HEK293 (cell line): ENCODE measurements around the gene PLEKHM2.
A peak's percentile ranks its signal among the peaks of the same experiment; 100 is the strongest.

Experiments
- CTCF ChIA-PET: fragments of 350-600 bp; formaldehyde crosslinking; extraction: SDS; loops from one replicate; lab custom pipeline; 2021; ENCODE audit warnings: antibody characterized with exemption; lab: Yijun Ruan, JAX
- POLR2A ChIA-PET: fragments of 300-600 bp; formaldehyde crosslinking; extraction: SDS; loops from one replicate; lab custom pipeline; 2020; ENCODE audit warnings: antibody characterized with exemption, inconsistent platforms; lab: Yijun Ruan, JAX
- H3K27ac ChIP-seq: fragments of 200-500 bp; sonication (Bioruptor generic); 2 replicates; pipeline ENCODE4 v1.5.1; 2014; ENCODE audit warnings: low read depth, low read length, control low read depth, inconsistent platforms; ENCODE audit errors: extremely low read depth
- H3K36me3 ChIP-seq, 2 experiments: fragments of 200-500 bp in 1 of 2; sonication (Bioruptor generic) in 1 of 2; 1 replicate in 1 of 2; 2 replicates in 1 of 2; pipeline ENCODE4 v1.5.1; 2014 to 2017; ENCODE audit warnings: inconsistent platforms in 2 of 2, low read length in 2 of 2; ENCODE audit not compliant: control insufficient read depth in 2 of 2, insufficient read depth in 1 of 2
- H3K4me1 ChIP-seq: fragments of 200-500 bp; sonication (Bioruptor generic); 2 replicates; pipeline ENCODE4 v1.5.1; 2014; ENCODE audit warnings: mild to moderate bottlenecking, low read length, inconsistent platforms; ENCODE audit not compliant: control insufficient read depth, insufficient read depth
- H3K4me3 ChIP-seq: 2 replicates; pipeline ENCODE4 v1.5.1; 2011; ENCODE audit warnings: low read depth, mild to moderate bottlenecking, control low read depth, low read length, moderate library complexity
- H3K9me3 ChIP-seq: fragments of 200-500 bp; sonication (Bioruptor generic); 2 replicates; pipeline ENCODE4 v1.5.1; 2014; ENCODE audit warnings: low read depth, low read length, inconsistent platforms; ENCODE audit not compliant: control insufficient read depth, insufficient read depth
- BCL11A ChIP-seq: fragments of 450-650 bp; formaldehyde crosslinking; IDR thresholded peaks from 2 replicates; pipeline ENCODE4 v1.5.1; 2016; ENCODE audit warnings: low read depth, missing biosample characterization, missing genetic modification characterization
- GLI2 ChIP-seq: fragments of 450-650 bp; formaldehyde crosslinking; IDR thresholded peaks from 2 replicates; pipeline ENCODE4; 2017; ENCODE audit warnings: missing biosample characterization, missing genetic modification characterization, low read depth, borderline replicate concordance
- GLIS1 ChIP-seq: fragments of 450-650 bp; formaldehyde crosslinking; IDR thresholded peaks from 2 replicates; pipeline ENCODE4 v1.5.1; 2016; ENCODE audit warnings: missing biosample characterization, missing genetic modification characterization
- KLF1 ChIP-seq: fragments of 450-650 bp; formaldehyde crosslinking; IDR thresholded peaks from 2 replicates; pipeline ENCODE4 v1.5.1; 2016; ENCODE audit warnings: missing biosample characterization, missing genetic modification characterization
- ZBTB17 ChIP-seq: fragments of 450-650 bp; formaldehyde crosslinking; IDR thresholded peaks from 2 replicates; pipeline ENCODE4 v1.5.1; 2016; ENCODE audit warnings: missing biosample characterization, missing genetic modification characterization
- ZBTB21 ChIP-seq: fragments of 450-650 bp; formaldehyde crosslinking; IDR thresholded peaks from 2 replicates; pipeline ENCODE4 v1.5.1; 2017; ENCODE audit warnings: missing biosample characterization, missing genetic modification characterization
- ZNF211 ChIP-seq: fragments of 450-650 bp; formaldehyde crosslinking; IDR thresholded peaks from 2 replicates; pipeline ENCODE4 v1.5.1; 2016; ENCODE audit warnings: low read depth, missing biosample characterization, missing genetic modification characterization
- ZNF239 ChIP-seq: fragments of 450-650 bp; formaldehyde crosslinking; IDR thresholded peaks from 2 replicates; pipeline ENCODE4 v1.5.1; 2016; ENCODE audit warnings: missing biosample characterization, missing genetic modification characterization
- ZNF548 ChIP-seq: fragments of 450-650 bp; formaldehyde crosslinking; IDR thresholded peaks from 2 replicates; pipeline ENCODE4 v1.5.1; 2016; ENCODE audit warnings: missing biosample characterization, missing genetic modification characterization
- ZNF560 ChIP-seq: fragments of 450-650 bp; formaldehyde crosslinking; IDR thresholded peaks from 2 replicates; pipeline ENCODE4 v1.5.1; 2017; ENCODE audit warnings: missing biosample characterization, missing genetic modification characterization, borderline replicate concordance
- ZNF561 ChIP-seq: fragments of 450-650 bp; IDR thresholded peaks from 2 replicates; pipeline ENCODE4 v1.5.1; 2018; ENCODE audit warnings: missing biosample characterization, missing genetic modification characterization, borderline replicate concordance
- ZNF600 ChIP-seq: fragments of 450-650 bp; formaldehyde crosslinking; IDR thresholded peaks from 2 replicates; pipeline ENCODE4 v1.5.1; 2016; ENCODE audit warnings: missing biosample characterization, missing genetic modification characterization
- ZNF623 ChIP-seq: fragments of 450-650 bp; formaldehyde crosslinking; IDR thresholded peaks from 2 replicates; pipeline ENCODE4 v1.5.1; 2016; ENCODE audit warnings: missing biosample characterization, missing genetic modification characterization
- ZNF629 ChIP-seq: fragments of 450-650 bp; formaldehyde crosslinking; IDR thresholded peaks from 2 replicates; pipeline ENCODE4 v1.5.1; 2017; ENCODE audit warnings: missing biosample characterization, missing genetic modification characterization
- ZNF707 ChIP-seq: fragments of 450-650 bp; formaldehyde crosslinking; IDR thresholded peaks from 2 replicates; pipeline ENCODE4 v1.5.1; 2016; ENCODE audit warnings: missing biosample characterization, missing genetic modification characterization
- ZNF76 ChIP-seq: fragments of 450-650 bp; formaldehyde crosslinking; IDR thresholded peaks from 2 replicates; pipeline ENCODE4; 2016; ENCODE audit warnings: low read depth, missing biosample characterization, missing genetic modification characterization, borderline replicate concordance
- TF ChIP-seq, protein P1 (sequence below): fragments of 450-650 bp; formaldehyde crosslinking; IDR thresholded peaks from 2 replicates; pipeline ENCODE4 v1.5.1; 2017; ENCODE audit warnings: missing biosample characterization, missing genetic modification characterization
- TF ChIP-seq, protein P2 (sequence below): fragments of 450-650 bp; formaldehyde crosslinking; IDR thresholded peaks from 2 replicates; pipeline ENCODE4 v1.5.1; 2016; ENCODE audit warnings: missing biosample characterization, missing genetic modification characterization
- TF ChIP-seq, protein P3 (sequence below): fragments of 450-650 bp; formaldehyde crosslinking; IDR thresholded peaks from 2 replicates; pipeline ENCODE4 v1.5.1; 2016; ENCODE audit warnings: missing biosample characterization, missing genetic modification characterization
- TF ChIP-seq, protein P4 (sequence below): fragments of 450-650 bp; formaldehyde crosslinking; IDR thresholded peaks from 2 replicates; pipeline ENCODE4 v1.5.1; 2016; ENCODE audit warnings: missing biosample characterization, missing genetic modification characterization, low read depth

The PLEKHM2 gene

DNA sequence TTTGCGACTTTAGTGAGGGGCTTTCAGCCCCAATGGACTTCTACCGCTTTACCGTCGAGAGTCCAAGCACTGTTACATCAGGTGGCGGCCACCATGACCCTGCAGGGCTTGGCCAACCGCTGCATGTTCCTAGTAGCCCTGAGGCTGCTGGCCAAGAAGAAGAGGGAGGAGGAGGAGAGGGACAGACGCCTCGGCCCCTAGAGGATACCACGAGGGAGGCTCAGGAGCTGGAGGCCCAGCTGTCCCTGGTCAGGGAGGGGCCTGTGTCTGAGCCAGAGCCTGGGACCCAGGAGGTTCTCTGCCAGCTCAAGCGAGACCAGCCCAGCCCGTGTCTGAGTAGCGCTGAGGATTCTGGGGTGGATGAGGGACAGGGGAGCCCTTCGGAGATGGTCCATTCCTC, 43.3 kb downstream of the PLEKHM2 start (continued):
- TF ChIP-seq ZNF211 (tag by site-specific recombination) (no peak), ZNF707 (tag by site-specific recombination) (no peak), ZNF561 (tag by site-specific recombination) (no peak), ZNF560 (no peak), ZNF76 (tag by site-specific recombination) (no peak), KLF1 (tag by site-specific recombination) (no peak)
- TF ChIP-seq, protein P1, sequence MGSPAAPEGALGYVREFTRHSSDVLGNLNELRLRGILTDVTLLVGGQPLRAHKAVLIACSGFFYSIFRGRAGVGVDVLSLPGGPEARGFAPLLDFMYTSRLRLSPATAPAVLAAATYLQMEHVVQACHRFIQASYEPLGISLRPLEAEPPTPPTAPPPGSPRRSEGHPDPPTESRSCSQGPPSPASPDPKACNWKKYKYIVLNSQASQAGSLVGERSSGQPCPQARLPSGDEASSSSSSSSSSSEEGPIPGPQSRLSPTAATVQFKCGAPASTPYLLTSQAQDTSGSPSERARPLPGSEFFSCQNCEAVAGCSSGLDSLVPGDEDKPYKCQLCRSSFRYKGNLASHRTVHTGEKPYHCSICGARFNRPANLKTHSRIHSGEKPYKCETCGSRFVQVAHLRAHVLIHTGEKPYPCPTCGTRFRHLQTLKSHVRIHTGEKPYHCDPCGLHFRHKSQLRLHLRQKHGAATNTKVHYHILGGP (tag by site-specific recombination): no peak

DNA sequence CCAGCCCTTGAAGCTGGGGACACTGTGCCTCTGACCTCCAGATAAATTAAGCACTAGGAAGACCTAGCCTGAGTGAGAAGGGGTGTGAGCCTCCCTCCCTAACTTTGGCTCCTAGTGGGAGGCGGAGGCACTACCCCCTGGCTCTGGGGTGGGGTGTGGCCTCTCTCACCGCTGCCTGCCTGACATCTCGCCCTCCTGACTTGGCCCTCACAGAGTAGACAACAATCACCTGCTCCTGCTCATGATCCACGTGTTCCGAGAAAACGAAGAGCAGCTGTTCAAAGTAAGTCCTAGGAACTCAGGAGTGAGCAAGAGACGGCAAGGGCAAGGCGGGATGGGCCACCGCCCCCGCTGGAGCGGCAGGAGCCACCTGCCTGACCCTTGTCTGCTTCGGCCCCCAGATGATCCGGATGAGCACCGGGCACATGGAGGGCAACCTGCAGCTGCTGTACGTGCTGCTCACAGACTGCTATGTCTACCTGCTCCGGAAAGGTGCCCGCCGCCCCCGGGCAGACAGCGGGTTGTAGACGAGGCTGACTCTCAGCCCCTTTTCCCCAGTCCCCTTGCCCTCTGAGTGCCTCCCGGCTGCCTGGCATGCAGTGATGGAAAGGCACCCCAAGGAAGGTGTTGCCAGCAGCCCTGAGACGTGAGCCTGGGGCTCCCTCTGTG, 43.9 kb downstream of the PLEKHM2 start:
- peaks cover 0 to 91% of the 10 kb centered on the region in 2 experiments; a peak in 1 of 3 replicates for H3K36me3 ChIP-seq
- H3K4me1 ChIP-seq: no peaks in the 10 kb centered on the region
- H3K27ac ChIP-seq: no peak overlapping the region
- no peak for TF ChIP-seq ZNF239 (tag by site-specific recombination)
- TF ChIP-seq, protein P1 (tag by site-specific recombination): no peak
- no peak for TF ChIP-seq ZNF707 (tag by site-specific recombination)
- TF ChIP-seq BCL11A: no peak
- no peak for TF ChIP-seq ZBTB17 (tag by site-specific recombination)
- peak; percentile 37; the same call in 1 of the 2 replicates for TF ChIP-seq GLIS1
- TF ChIP-seq GLI2 (tag by site-specific recombination): no peak
- TF ChIP-seq, protein P2, sequence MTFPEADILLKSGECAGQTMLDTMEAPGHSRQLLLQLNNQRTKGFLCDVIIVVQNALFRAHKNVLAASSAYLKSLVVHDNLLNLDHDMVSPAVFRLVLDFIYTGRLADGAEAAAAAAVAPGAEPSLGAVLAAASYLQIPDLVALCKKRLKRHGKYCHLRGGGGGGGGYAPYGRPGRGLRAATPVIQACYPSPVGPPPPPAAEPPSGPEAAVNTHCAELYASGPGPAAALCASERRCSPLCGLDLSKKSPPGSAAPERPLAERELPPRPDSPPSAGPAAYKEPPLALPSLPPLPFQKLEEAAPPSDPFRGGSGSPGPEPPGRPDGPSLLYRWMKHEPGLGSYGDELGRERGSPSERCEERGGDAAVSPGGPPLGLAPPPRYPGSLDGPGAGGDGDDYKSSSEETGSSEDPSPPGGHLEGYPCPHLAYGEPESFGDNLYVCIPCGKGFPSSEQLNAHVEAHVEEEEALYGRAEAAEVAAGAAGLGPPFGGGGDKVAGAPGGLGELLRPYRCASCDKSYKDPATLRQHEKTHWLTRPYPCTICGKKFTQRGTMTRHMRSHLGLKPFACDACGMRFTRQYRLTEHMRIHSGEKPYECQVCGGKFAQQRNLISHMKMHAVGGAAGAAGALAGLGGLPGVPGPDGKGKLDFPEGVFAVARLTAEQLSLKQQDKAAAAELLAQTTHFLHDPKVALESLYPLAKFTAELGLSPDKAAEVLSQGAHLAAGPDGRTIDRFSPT (tag by site-specific recombination): 0 out of 2 replicates have a peak, but pooled peaks have one; percentile 13
- H3K9me3 ChIP-seq: no peaks in the 10 kb centered on the region
- ChIA-PET CTCF (interaction anchor here (0.6 kb wide), 1 partner anchor 133 kb away, joined by 3 read pairs; no protein-coding TSS in a partner anchor), POLR2A (no interaction called here)
- no peak overlapping the region for H3K4me3 ChIP-seq

DNA sequence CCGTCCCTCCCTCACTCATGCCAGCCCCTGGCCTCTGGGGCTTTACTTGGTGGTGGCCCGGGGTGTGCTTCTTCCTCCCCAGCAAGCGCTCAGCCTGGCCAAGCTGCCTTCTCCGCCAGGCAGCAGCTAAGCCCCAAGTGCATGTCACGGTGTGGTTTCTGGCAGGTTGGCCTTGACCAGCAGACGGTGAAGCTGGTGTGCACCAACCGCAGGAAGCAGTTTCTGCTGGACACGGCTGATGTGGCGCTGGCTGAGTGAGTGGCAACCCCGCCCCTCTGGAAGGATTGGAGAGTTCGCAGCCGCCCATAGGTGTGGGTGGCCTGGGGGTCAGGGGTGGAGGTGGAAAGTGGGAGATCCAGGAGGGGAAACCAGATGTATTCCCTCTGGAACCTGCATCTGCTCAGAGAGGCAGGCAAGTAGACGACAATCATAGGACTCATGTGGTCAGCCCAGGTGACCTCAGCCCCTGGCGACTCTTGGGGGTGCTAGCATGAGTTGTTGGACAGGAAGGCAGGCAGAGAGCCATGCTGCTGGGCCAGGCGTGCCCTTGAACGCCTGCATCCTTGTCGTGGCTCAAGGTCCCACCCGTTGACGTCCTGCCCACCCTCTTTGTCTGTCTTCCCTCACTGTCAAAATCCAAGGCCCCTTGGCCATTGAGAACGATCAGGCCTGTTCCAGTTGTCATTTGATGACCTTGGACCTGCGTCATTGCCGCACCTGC, 45.0 kb downstream of the PLEKHM2 start:
- ChIA-PET POLR2A (interaction anchor here (0.6 kb wide), 1 partner anchor 489 kb away, joined by 3 read pairs; no protein-coding TSS in a partner anchor), CTCF (no interaction called here)
- H3K9me3 ChIP-seq: no peaks in the 10 kb centered on the region
- H3K36me3 ChIP-seq: peaks cover 0 to 94% of the 10 kb centered on the region in 2 experiments; a peak in 1 of 3 replicates
- TF ChIP-seq ZNF548 (tag by site-specific recombination) (no peak), ZBTB21 (tag by site-specific recombination) (no peak), ZNF600 (tag by site-specific recombination) (no peak), ZNF629 (no peak), ZNF623 (tag by site-specific recombination) (no peak)
- TF ChIP-seq, protein P3, sequence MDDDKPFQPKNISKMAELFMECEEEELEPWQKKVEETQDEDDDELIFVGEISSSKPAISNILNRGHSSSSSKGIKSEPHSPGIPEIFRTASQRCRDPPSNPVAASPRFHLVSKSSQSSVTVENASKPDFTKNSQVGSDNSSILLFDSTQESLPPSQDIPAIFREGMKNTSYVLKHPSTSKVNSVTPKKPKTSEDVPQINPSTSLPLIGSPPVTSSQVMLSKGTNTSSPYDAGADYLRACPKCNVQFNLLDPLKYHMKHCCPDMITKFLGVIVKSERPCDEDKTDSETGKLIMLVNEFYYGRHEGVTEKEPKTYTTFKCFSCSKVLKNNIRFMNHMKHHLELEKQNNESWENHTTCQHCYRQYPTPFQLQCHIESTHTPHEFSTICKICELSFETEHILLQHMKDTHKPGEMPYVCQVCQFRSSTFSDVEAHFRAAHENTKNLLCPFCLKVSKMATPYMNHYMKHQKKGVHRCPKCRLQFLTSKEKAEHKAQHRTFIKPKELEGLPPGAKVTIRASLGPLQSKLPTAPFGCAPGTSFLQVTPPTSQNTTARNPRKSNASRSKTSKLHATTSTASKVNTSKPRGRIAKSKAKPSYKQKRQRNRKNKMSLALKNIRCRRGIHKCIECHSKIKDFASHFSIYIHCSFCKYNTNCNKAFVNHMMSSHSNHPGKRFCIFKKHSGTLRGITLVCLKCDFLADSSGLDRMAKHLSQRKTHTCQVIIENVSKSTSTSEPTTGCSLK: no peak
- TF ChIP-seq, protein P4, sequence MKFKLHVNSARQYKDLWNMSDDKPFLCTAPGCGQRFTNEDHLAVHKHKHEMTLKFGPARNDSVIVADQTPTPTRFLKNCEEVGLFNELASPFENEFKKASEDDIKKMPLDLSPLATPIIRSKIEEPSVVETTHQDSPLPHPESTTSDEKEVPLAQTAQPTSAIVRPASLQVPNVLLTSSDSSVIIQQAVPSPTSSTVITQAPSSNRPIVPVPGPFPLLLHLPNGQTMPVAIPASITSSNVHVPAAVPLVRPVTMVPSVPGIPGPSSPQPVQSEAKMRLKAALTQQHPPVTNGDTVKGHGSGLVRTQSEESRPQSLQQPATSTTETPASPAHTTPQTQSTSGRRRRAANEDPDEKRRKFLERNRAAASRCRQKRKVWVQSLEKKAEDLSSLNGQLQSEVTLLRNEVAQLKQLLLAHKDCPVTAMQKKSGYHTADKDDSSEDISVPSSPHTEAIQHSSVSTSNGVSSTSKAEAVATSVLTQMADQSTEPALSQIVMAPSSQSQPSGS (tag by site-specific recombination): no peak
- no peak overlapping the region for H3K4me3 ChIP-seq
- H3K27ac ChIP-seq: no peak overlapping the region
- H3K4me1 ChIP-seq: no peaks in the 10 kb centered on the region
